ENCODE measurements around the gene CALML5. TPM values are rescaled to one million over a fixed set of nuclear protein-coding genes. Genes with fewer than 3 reads are reported as not detected.

Gene CALML5
- total and polyA plus RNA-seq, 2 donors (not counting 1 experiment from before 2014, with no cell fraction given), result not detected

GRCh38 chr10:5493691-5494090, 5.7 kb downstream of the CALML5 start:
- no peaks in the 10 kb centered on the region for H3K79me2 ChIP-seq (ENCODE audit: control insufficient read depth, insufficient read depth, low read length)
- H3K4me2 ChIP-seq (ENCODE audit: extremely low read depth, insufficient read depth, low read length), result no peak overlapping the region
- DNase-seq (ENCODE audit: low read depth in 2 of 2), result no peak
- no peak overlapping the region for H2AFZ ChIP-seq (ENCODE audit: low read length)
- H3K4me3 ChIP-seq (replicated peaks in 1 of 4; ENCODE audit: control extremely low read depth in 1 of 4, insufficient read depth in 1 of 4, low read depth in 3 of 4, low read length in 4 of 4), result no peak overlapping the region
- H3K9me3 ChIP-seq (ENCODE audit: control insufficient read depth, insufficient read depth, low read depth, low read length), result no peaks in the 10 kb centered on the region
- no peaks in the 10 kb centered on the region for H3K4me1 ChIP-seq (ENCODE audit: control insufficient read depth, extremely low read depth, insufficient read depth, low read length)
- H3K9ac ChIP-seq (ENCODE audit: insufficient read depth, low read length), result no peak overlapping the region
- no peak for TF ChIP-seq CTCF (conservative IDR thresholded peaks at IDR 0.05 in 1 of 2, IDR thresholded peaks at IDR 0.05 in 1 of 2; ENCODE audit: low read depth in 1 of 2, low read length in 2 of 2)
- no peak for TF ChIP-seq EZH2 (IDR thresholded peaks at IDR 0.05; ENCODE audit: low read length, missing control alignments)
- no peaks in the 10 kb centered on the region for H4K20me1 ChIP-seq (ENCODE audit: control insufficient read depth, extremely low read depth, insufficient read depth, low read length)
- H3K27ac ChIP-seq (ENCODE audit: insufficient read depth, low read length), result no peak overlapping the region
- H3K36me3 ChIP-seq (ENCODE audit: control insufficient read depth, insufficient read depth, low read length), result no peaks in the 10 kb centered on the region
- no peaks in the 10 kb centered on the region for H3K27me3 ChIP-seq (ENCODE audit: control insufficient read depth, insufficient read depth, low read length)

GRCh38 chr10:5492929-5493576, 6.3 kb downstream of the CALML5 start:
- TF ChIP-seq EZH2 (IDR thresholded peaks at IDR 0.05; ENCODE audit: low read length, missing control alignments), result no peak
- no peak for TF ChIP-seq CTCF (conservative IDR thresholded peaks at IDR 0.05 in 1 of 2, IDR thresholded peaks at IDR 0.05 in 1 of 2; ENCODE audit: low read depth in 1 of 2, low read length in 2 of 2)
- H3K4me1 ChIP-seq (ENCODE audit: control insufficient read depth, extremely low read depth, insufficient read depth, low read length), result no peaks in the 10 kb centered on the region
- no peaks in the 10 kb centered on the region for H3K36me3 ChIP-seq (ENCODE audit: control insufficient read depth, insufficient read depth, low read length)
- H3K79me2 ChIP-seq (ENCODE audit: control insufficient read depth, insufficient read depth, low read length), result no peaks in the 10 kb centered on the region
- H3K9ac ChIP-seq (ENCODE audit: insufficient read depth, low read length), result no peak overlapping the region
- no peaks in the 10 kb centered on the region for H4K20me1 ChIP-seq (ENCODE audit: control insufficient read depth, extremely low read depth, insufficient read depth, low read length)
- H2AFZ ChIP-seq (ENCODE audit: low read length), result no peak overlapping the region
- H3K4me2 ChIP-seq (ENCODE audit: extremely low read depth, insufficient read depth, low read length), result no peak overlapping the region
- no peaks in the 10 kb centered on the region for H3K9me3 ChIP-seq (ENCODE audit: control insufficient read depth, insufficient read depth, low read depth, low read length)
- no peak for DNase-seq (ENCODE audit: low read depth in 2 of 2)
- no peaks in the 10 kb centered on the region for H3K27me3 ChIP-seq (ENCODE audit: control insufficient read depth, insufficient read depth, low read length)
- no peak overlapping the region for H3K27ac ChIP-seq (ENCODE audit: insufficient read depth, low read length)
- H3K4me3 ChIP-seq (replicated peaks in 1 of 4; ENCODE audit: control extremely low read depth in 1 of 4, insufficient read depth in 1 of 4, low read depth in 3 of 4, low read length in 4 of 4), result no peak overlapping the region

- H3K79me2 ChIP-seq (ENCODE audit: control insufficient read depth, insufficient read depth, low read length), result no peaks in the 10 kb centered on the region
- no peak overlapping the region for H2AFZ ChIP-seq (ENCODE audit: low read length)
- no peak for TF ChIP-seq CTCF (conservative IDR thresholded peaks at IDR 0.05 in 1 of 2, IDR thresholded peaks at IDR 0.05 in 1 of 2; ENCODE audit: low read depth in 1 of 2, low read length in 2 of 2)
- no peak for TF ChIP-seq EZH2 (IDR thresholded peaks at IDR 0.05; ENCODE audit: low read length, missing control alignments)
- H4K20me1 ChIP-seq (ENCODE audit: control insufficient read depth, extremely low read depth, insufficient read depth, low read length), result no peaks in the 10 kb centered on the region
- H3K27me3 ChIP-seq (ENCODE audit: control insufficient read depth, insufficient read depth, low read length), result no peaks in the 10 kb centered on the region
- no peaks in the 10 kb centered on the region for H3K9me3 ChIP-seq (ENCODE audit: control insufficient read depth, insufficient read depth, low read depth, low read length)
- no peak overlapping the region for H3K4me3 ChIP-seq (replicated peaks in 1 of 4; ENCODE audit: control extremely low read depth in 1 of 4, insufficient read depth in 1 of 4, low read depth in 3 of 4, low read length in 4 of 4)
- DNase-seq (ENCODE audit: low read depth in 2 of 2), result no peak
- no peak overlapping the region for H3K27ac ChIP-seq (ENCODE audit: insufficient read depth, low read length)
- no peak overlapping the region for H3K9ac ChIP-seq (ENCODE audit: insufficient read depth, low read length)
- no peaks in the 10 kb centered on the region for H3K36me3 ChIP-seq (ENCODE audit: control insufficient read depth, insufficient read depth, low read length)
- no peak overlapping the region for H3K4me2 ChIP-seq (ENCODE audit: extremely low read depth, insufficient read depth, low read length)
- no peaks in the 10 kb centered on the region for H3K4me1 ChIP-seq (ENCODE audit: control insufficient read depth, extremely low read depth, insufficient read depth, low read length)
Measured at GRCh38 chr10:5492322-5492855, 7.0 kb downstream of the CALML5 start.
